GM12864 (cell line): ENCODE measurements around the gene ATG13.
"Not testable (repeated sequence)": the region's sequence is repeated elsewhere in the genome, so short reads cannot be mapped to it uniquely, and the experiment has no call there.

Experiments used
- DNase-seq: peaks from one replicate; pipeline ENCODE4 v3.0.0-alpha.2; 2011; ENCODE audit warnings: low read depth
- H3K4me3 ChIP-seq: 2 replicates; pipeline ENCODE4 v1.5.1; 2011; ENCODE audit warnings: mild to moderate bottlenecking, low read depth, low read length, control low read depth
- CTCF ChIP-seq: IDR thresholded peaks from 2 replicates; pipeline ENCODE4 v1.5.1; 2011; ENCODE audit warnings: low read depth, mild to moderate bottlenecking, moderate library complexity, low read length, control low read depth, inconsistent platforms; ENCODE audit errors: missing control alignments

The ATG13 gene

GRCh38 chr11:46712874-46713576, 95.7 kb downstream of the ATG13 start:
- DNase-seq = no peak
- no peak overlapping the region for H3K4me3 ChIP-seq
- TF ChIP-seq CTCF = no peak

GRCh38 chr11:46717825-46718154, 100.4 kb downstream of the ATG13 start:
- not testable (repeated sequence) for DNase-seq, H3K4me3 ChIP-seq

- no peak overlapping the region for H3K4me3 ChIP-seq
- no peak for TF ChIP-seq CTCF
- DNase-seq = no peak
Observed at GRCh38 chr11:46718155-46719019, 101.0 kb downstream of the ATG13 start.

- DNase-seq = no peak
- no peak within 1 kb of the TSS for H3K4me3 ChIP-seq
- no peak for TF ChIP-seq CTCF
Observed at GRCh38 chr11:46719048-46719542, 101.7 kb downstream of the ATG13 start, which contains the start of gene F2. Gene F2 (plus strand): TSS chr11:46719213. CDS start chr11:46719236, 23 bp downstream.

GRCh38 chr11:46719543-46720218, 102.3 kb downstream of the ATG13 start:
- TF ChIP-seq CTCF = no peak

GRCh38 chr11:46721286-46721685, 103.9 kb downstream of the ATG13 start:
- DNase-seq = no peak
- H3K4me3 ChIP-seq = no peak overlapping the region
- no peak for TF ChIP-seq CTCF

More at GRCh38 chr11:46719543-46720218, 102.3 kb downstream of the ATG13 start:
- H3K4me3 ChIP-seq = no peak overlapping the region
- no peak for DNase-seq
